Mucosa of descending colon (tissue), 3 donors: Measurements from ENCODE around the gene ABLIM1. TPM values are rescaled to one million over a fixed set of nuclear protein-coding genes. Genes with fewer than 3 reads are reported as not detected.

Experiments
- ATAC-seq: fragments of 200-7000 bp; cut with Tn5 transposase; one replicate; pipeline ENCODE4 v1.9.1; 2020; ENCODE audit warnings: mild to moderate bottlenecking, moderate library complexity
- DNase-seq, 3 donors: peaks; one replicate each; pipeline ENCODE4 v3.0.0-alpha.2; 2020
- H3K36me3 ChIP-seq: fragments of 200-600 bp; one replicate; pipeline ENCODE4 v1.8.0; 2021; ENCODE audit warnings: low read depth, mild to moderate bottlenecking
- H3K4me1 ChIP-seq: fragments of 200-600 bp; one replicate; pipeline ENCODE4 v1.8.0; 2021; ENCODE audit warnings: low read depth, mild to moderate bottlenecking
- H3K4me3 ChIP-seq: fragments of 200-600 bp; one replicate; pipeline ENCODE4 v1.8.0; 2021; ENCODE audit warnings: mild to moderate bottlenecking
- H3K9me3 ChIP-seq: fragments of 200-600 bp; one replicate; pipeline ENCODE4 v1.8.0; 2021; ENCODE audit warnings: mild to moderate bottlenecking
- CTCF ChIP-seq: fragments of 200-600 bp; IDR thresholded peaks from one replicate; pipeline ENCODE4 v1.8.0; 2022; ENCODE audit warnings: antibody characterized with exemption, mild to moderate bottlenecking
- intact Hi-C, 2 donors: fragments of 100-400 bp; cut with DNase I in 1 of 2; cut with micrococcal nuclease in 1 of 2; formaldehyde crosslinking; loops; one replicate each; pipeline versions ENCODE4 v1.11.0 to v1.11.1; 2022; cut with DNase I, micrococcal nuclease
- total RNA-seq, 3 donors: library from RNA; stranded (reverse); fragmentation: NEBNext Ultra II Directional in 2 of 3; extraction: Animal tissue kit (Norgen Biotek cat#: 25700) in 2 of 3; gene quantifications; one replicate each; pipeline versions ENCODE4 v1.2.1 to v1.2.4, GENCODE V29; 2021 to 2023
- donor health status: DM: no; HTN: no; CAD: no; lungs with moderate emphysema.
- donor health status: DM: no; HTN: no; CAD: no.
- donor health status: DM: no; HTN: yes; CAD: no.

The ABLIM1 gene
- total RNA-seq, 3 donors from 2014 or later: 67.1 to 122 (median 103) TPM

GRCh38 chr10:114679552-114679951 lies 21.5 kb upstream of the ABLIM1 start:
- DNase-seq (no peak), ATAC-seq (no peak)
- intact Hi-C loops: no loop called here
- Histone ChIP-seq H3K36me3 (no peaks in the 10 kb centered on the region), H3K9me3 (no peaks in the 10 kb centered on the region), H3K4me3 (no peak overlapping the region), H3K4me1 (peaks cover 15% of the 10 kb centered on the region)
- no peak for TF ChIP-seq CTCF

GRCh38 chr10:114678820-114679219 lies 20.7 kb upstream of the ABLIM1 start:
- Histone ChIP-seq H3K4me3 (no peak overlapping the region), H3K36me3 (no peaks in the 10 kb centered on the region), H3K9me3 (no peaks in the 10 kb centered on the region), H3K4me1 (peaks cover 9% of the 10 kb centered on the region)
- TF ChIP-seq CTCF: no peak
- intact Hi-C loops: no loop called here
- DNase-seq: no peak
- ATAC-seq: peak; percentile 57

- no peak for TF ChIP-seq CTCF
- intact Hi-C loops: no loop called here
- H3K36me3 ChIP-seq: no peaks in the 10 kb centered on the region
- no peak for ATAC-seq
- no peak for DNase-seq
- H3K9me3 ChIP-seq: no peaks in the 10 kb centered on the region
- no peak overlapping the region for H3K4me3 ChIP-seq
- H3K4me1 ChIP-seq: peaks cover 9% of the 10 kb centered on the region
These were observed 20.3 kb upstream of the ABLIM1 start for GRCh38 chr10:114678336-114678735.

- H3K4me1 ChIP-seq: no peaks in the 10 kb centered on the region
- no peak for TF ChIP-seq CTCF
- no peak for DNase-seq
- intact Hi-C loops: no loop called here
- H3K9me3 ChIP-seq: no peaks in the 10 kb centered on the region
- no peak overlapping the region for H3K4me3 ChIP-seq
- H3K36me3 ChIP-seq: no peaks in the 10 kb centered on the region
- no peak for ATAC-seq
These were observed 16.3 kb upstream of the ABLIM1 start for GRCh38 chr10:114674346-114674745.

- no peaks in the 10 kb centered on the region for H3K4me1 ChIP-seq
- ATAC-seq: no peak
- TF ChIP-seq CTCF: no peak
- no peak overlapping the region for H3K4me3 ChIP-seq
- intact Hi-C loops: no loop called here
- no peak for DNase-seq
- no peaks in the 10 kb centered on the region for H3K36me3 ChIP-seq
- no peaks in the 10 kb centered on the region for H3K9me3 ChIP-seq
These were observed 11.6 kb upstream of the ABLIM1 start for GRCh38 chr10:114669648-114670047.
